ENCODE data around the gene GALNT18. TPM values are rescaled to one million over a fixed set of nuclear protein-coding genes. Genes with fewer than 3 reads are reported as not detected.

GALNT18 gene
- total RNA-seq, 2 experiments from 2014 or later: 2.4 to 2.7 TPM

- ChIA-PET POLR2A (no interaction called here), CTCF (no interaction called here)
- Mint-ChIP-seq H3K27ac (no peak overlapping the region), H3K36me3 (no peaks in the 10 kb centered on the region), H3K27me3 (peaks cover 10% of the 10 kb centered on the region), H3K4me3 (no peak overlapping the region), H3K4me1 (ENCODE audit: low read depth) (no peaks in the 10 kb centered on the region), H3K9me3 (no peaks in the 10 kb centered on the region)
- intact Hi-C loops (cut with micrococcal nuclease): no loop called here
- no peak for DNase-seq
Measured at GRCh38 chr11:11335043-11335442, 286.8 kb downstream of the GALNT18 start.

GRCh38 chr11:11334607-11335006, 287.2 kb downstream of the GALNT18 start:
- ChIA-PET CTCF (no interaction called here), POLR2A (no interaction called here)
- Mint-ChIP-seq H3K4me1 (ENCODE audit: low read depth) (no peaks in the 10 kb centered on the region), H3K9me3 (no peaks in the 10 kb centered on the region), H3K4me3 (no peak overlapping the region), H3K27me3 (peaks cover 10% of the 10 kb centered on the region), H3K36me3 (no peaks in the 10 kb centered on the region), H3K27ac (no peak overlapping the region)
- intact Hi-C loops (cut with micrococcal nuclease): no loop called here
- DNase-seq: no peak

DNA sequence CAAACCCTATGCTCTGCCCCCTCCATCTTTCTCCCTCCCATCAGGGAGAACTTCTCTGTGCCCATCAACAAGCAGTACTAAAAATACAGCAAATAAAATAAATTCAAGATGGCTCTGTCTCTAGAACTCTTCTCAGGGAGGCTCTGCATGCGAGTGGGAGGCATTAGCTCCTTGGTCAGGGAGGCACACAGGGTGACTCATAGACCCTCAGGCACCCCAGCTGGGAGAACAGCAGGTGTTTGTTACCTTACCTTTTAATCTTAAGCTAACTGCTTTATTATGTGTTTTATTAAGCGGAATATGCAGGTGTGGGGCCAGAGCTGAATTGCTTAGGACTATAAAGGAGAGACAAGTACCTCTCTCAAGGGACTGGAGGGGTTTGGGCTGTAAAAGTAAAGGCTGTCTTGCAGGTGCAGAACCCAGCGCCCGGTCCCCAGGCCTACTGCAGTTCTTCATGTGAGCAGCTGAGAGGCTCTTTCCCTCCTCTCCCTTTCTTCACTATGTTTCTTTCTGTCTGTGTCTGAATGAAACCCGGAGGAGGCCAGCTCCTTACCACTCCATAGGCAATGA, 289.6 kb downstream of the GALNT18 start:
- no peak overlapping the region for H3K27ac Mint-ChIP-seq
- POLR2A ChIA-PET: no interaction called here

DNA sequence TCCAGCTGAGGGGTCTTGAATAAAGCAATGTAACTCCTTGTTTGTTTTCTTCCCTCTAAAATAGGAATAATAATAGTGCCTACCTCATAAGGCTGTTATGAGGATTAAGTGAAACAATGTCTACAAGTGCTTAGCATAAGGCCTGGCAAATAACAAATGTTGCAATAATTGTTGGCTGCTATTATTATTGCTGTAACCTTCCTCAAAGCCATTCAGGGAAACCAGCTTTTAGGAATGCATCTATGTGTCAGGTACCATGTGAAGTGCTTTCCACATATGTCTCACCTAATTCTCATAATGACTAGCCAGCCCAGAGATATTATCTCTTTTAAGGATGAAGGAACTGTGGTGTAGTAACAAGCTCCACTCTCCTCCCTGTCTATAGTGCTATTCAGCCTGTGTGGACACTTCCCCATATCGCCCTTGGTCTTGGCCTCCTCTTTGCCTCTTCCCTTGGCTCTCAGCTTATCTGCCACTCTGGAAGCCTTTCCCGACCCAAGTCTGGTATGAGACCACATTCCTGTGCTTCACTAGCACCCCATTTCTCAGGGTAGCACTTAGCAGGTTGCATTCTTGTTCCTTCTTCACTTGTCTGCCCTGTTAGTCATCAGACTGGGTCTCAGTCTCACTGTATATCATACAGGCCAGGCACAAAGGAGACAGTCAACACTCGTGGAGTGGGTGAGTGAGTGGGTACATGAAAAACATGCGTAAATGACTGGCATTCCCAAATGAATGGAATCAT, 292.6 kb downstream of the GALNT18 start:
- no peaks in the 10 kb centered on the region for H3K36me3 Mint-ChIP-seq
- no peak overlapping the region for H3K4me3 Mint-ChIP-seq
- H3K27ac Mint-ChIP-seq: no peak overlapping the region
- ChIA-PET POLR2A (no interaction called here), CTCF (no interaction called here)
- no peaks in the 10 kb centered on the region for H3K9me3 Mint-ChIP-seq
- no peaks in the 10 kb centered on the region for H3K27me3 Mint-ChIP-seq
- intact Hi-C loops (cut with micrococcal nuclease): no loop called here
- no peaks in the 10 kb centered on the region for H3K4me1 Mint-ChIP-seq (ENCODE audit: low read depth)
- no peak for DNase-seq

More for the DNA sequence above, 289.6 kb downstream of the GALNT18 start:
- DNase-seq: no peak
- Mint-ChIP-seq H3K9me3 (no peaks in the 10 kb centered on the region), H3K4me3 (no peak overlapping the region), H3K36me3 (no peaks in the 10 kb centered on the region), H3K27me3 (peaks cover under 1% of the 10 kb centered on the region), H3K4me1 (ENCODE audit: low read depth) (no peaks in the 10 kb centered on the region)
- CTCF ChIA-PET: no interaction called here
- intact Hi-C loops (cut with micrococcal nuclease): no loop called here

DNA sequence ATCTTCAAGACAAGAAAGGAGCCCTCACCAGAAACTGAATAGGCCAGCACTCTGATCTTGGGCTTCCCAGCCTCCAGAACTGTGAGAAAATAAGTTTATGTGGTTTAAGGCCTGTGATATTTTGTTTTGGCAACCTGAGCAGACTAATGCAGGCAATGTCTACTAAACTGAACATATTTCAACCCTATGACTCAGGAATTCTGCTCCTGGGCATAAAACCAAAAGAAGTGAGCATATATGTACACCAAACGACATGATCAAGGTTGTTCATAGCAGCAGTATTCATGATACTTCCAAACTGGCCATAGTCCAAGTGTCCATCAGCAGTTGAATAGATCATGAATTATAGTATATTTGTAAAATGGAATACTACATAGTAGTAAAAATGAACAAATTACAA, 297.7 kb downstream of the GALNT18 start:
- ChIA-PET CTCF (no interaction called here), POLR2A (no interaction called here)
- H3K27ac Mint-ChIP-seq: no peak overlapping the region
- peaks cover 9% of the 10 kb centered on the region for H3K9me3 Mint-ChIP-seq
- no peak for DNase-seq
- no peak overlapping the region for H3K4me3 Mint-ChIP-seq
- no peaks in the 10 kb centered on the region for H3K27me3 Mint-ChIP-seq
- H3K4me1 Mint-ChIP-seq (ENCODE audit: low read depth): no peaks in the 10 kb centered on the region
- intact Hi-C loops (cut with micrococcal nuclease): no loop called here
- H3K36me3 Mint-ChIP-seq: no peaks in the 10 kb centered on the region

DNA sequence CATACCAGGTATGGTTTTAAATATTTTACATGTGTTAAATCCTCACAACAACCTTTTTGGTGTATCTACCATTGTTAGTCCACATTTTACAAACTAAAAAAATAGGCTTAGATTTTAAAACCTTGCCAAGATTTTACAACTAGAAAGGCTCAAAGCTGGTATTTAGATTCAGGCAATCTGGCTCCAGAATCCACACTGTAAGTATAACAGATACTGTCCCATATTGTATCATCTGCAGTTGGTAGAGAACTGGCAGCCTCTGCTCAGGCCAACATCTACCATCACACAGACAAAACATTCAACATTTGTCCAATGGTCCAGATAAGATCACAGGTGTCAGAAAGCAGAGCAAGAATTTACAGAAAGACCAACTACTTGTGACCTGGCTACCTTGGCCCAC, 299.7 kb downstream of the GALNT18 start:
- ChIA-PET CTCF (no interaction called here), POLR2A (no interaction called here)
- H3K27ac Mint-ChIP-seq: no peak overlapping the region
- no peaks in the 10 kb centered on the region for H3K4me1 Mint-ChIP-seq (ENCODE audit: low read depth)
- peaks cover 9% of the 10 kb centered on the region for H3K9me3 Mint-ChIP-seq
- H3K27me3 Mint-ChIP-seq: peaks cover 2% of the 10 kb centered on the region
- H3K36me3 Mint-ChIP-seq: no peaks in the 10 kb centered on the region
- DNase-seq: no peak
- intact Hi-C loops (cut with micrococcal nuclease): no loop called here
- H3K4me3 Mint-ChIP-seq: no peak overlapping the region

- H3K9me3 Mint-ChIP-seq: peaks cover 9% of the 10 kb centered on the region
- H3K4me3 Mint-ChIP-seq: no peak overlapping the region
- H3K4me1 Mint-ChIP-seq (ENCODE audit: low read depth): no peaks in the 10 kb centered on the region
- POLR2A ChIA-PET: no interaction called here
- H3K27ac Mint-ChIP-seq: no peak overlapping the region
- no peaks in the 10 kb centered on the region for H3K36me3 Mint-ChIP-seq
- H3K27me3 Mint-ChIP-seq: peaks cover 2% of the 10 kb centered on the region
- CTCF ChIA-PET: no interaction called here
- DNase-seq: no peak
- intact Hi-C loops (cut with micrococcal nuclease): no loop called here
Measured at GRCh38 chr11:11320825-11321224, 301.0 kb downstream of the GALNT18 start.

DNA sequence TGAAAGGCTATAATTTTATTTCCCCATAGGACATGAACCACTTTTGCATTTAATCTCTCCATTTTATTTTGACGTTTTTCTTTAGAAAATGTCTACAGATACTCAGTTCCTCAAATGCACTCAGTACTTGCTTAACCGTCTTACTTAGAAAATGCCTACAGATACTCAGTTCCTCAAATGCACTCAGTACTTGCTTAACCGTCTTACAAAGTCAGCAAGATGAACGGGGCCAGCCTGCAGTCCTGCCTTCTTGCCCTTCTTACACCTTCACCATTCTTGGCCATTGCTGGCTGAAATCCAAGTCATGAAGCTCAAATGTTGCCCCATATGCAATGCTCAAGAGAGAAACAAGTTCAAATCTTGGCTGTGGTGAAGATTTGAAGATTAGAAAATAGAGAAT, 302.8 kb downstream of the GALNT18 start:
- Mint-ChIP-seq H3K4me1 (ENCODE audit: low read depth) (no peaks in the 10 kb centered on the region), H3K36me3 (no peaks in the 10 kb centered on the region), H3K4me3 (no peak overlapping the region), H3K27me3 (peaks cover 2% of the 10 kb centered on the region), H3K9me3 (peaks cover 9% of the 10 kb centered on the region), H3K27ac (no peak overlapping the region)
- ChIA-PET POLR2A (no interaction called here), CTCF (no interaction called here)
- no peak for DNase-seq
- intact Hi-C loops (cut with micrococcal nuclease): no loop called here

GRCh38 chr11:11318461-11318860, 303.3 kb downstream of the GALNT18 start:
- ChIA-PET POLR2A (no interaction called here), CTCF (no interaction called here)
- Mint-ChIP-seq H3K4me1 (ENCODE audit: low read depth) (no peaks in the 10 kb centered on the region), H3K27ac (no peak overlapping the region), H3K9me3 (peaks cover 9% of the 10 kb centered on the region), H3K36me3 (no peaks in the 10 kb centered on the region), H3K4me3 (no peak overlapping the region), H3K27me3 (peaks cover 2% of the 10 kb centered on the region)
- DNase-seq: no peak
- intact Hi-C loops (cut with micrococcal nuclease): no loop called here

GRCh38 chr11:11316651-11317230, 305.1 kb downstream of the GALNT18 start:
- no peaks in the 10 kb centered on the region for H3K4me1 Mint-ChIP-seq (ENCODE audit: low read depth)
- no peak overlapping the region for H3K4me3 Mint-ChIP-seq
- H3K27ac Mint-ChIP-seq: no peak overlapping the region
- no peaks in the 10 kb centered on the region for H3K9me3 Mint-ChIP-seq
- peaks cover 2% of the 10 kb centered on the region for H3K27me3 Mint-ChIP-seq
- no peak for DNase-seq
- H3K36me3 Mint-ChIP-seq: no peaks in the 10 kb centered on the region
- POLR2A ChIA-PET: no interaction called here
- intact Hi-C loops (cut with micrococcal nuclease): no loop called here
- CTCF ChIA-PET: no interaction called here

GRCh38 chr11:11313902-11314692, 307.7 kb downstream of the GALNT18 start:
- intact Hi-C loops (cut with micrococcal nuclease): no loop called here
- ChIA-PET POLR2A (no interaction called here), CTCF (no interaction called here)
- Mint-ChIP-seq H3K4me1 (ENCODE audit: low read depth) (peaks cover 4% of the 10 kb centered on the region), H3K4me3 (no peak overlapping the region), H3K27ac (no peak overlapping the region), H3K36me3 (no peaks in the 10 kb centered on the region), H3K9me3 (no peaks in the 10 kb centered on the region), H3K27me3 (peaks cover 2% of the 10 kb centered on the region)
- DNase-seq: no peak

DNA sequence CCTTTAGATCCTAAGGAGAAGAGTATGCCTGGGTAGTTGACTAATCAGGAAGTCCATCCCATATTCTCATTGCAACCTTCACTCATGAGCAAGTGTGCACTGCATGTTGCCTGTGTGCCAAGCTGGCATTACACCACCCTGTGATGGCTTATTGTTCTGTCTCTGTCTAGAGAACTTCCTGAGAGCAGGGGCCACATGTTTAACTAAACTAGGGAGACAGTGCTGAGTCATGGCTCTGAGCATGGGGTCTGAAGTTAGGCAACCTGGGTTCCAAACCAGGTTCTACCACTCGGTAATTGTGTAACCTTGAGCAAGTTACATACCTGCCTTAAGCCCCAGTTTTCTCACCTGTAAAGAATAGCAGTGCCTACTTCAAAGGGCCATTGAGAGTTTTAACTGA, 308.4 kb downstream of the GALNT18 start:
- POLR2A ChIA-PET: no interaction called here
- intact Hi-C loops (cut with micrococcal nuclease): no loop called here
- Mint-ChIP-seq H3K9me3 (no peaks in the 10 kb centered on the region), H3K36me3 (no peaks in the 10 kb centered on the region), H3K27ac (no peak overlapping the region), H3K4me3 (no peak overlapping the region), H3K4me1 (ENCODE audit: low read depth) (peaks cover 4% of the 10 kb centered on the region), H3K27me3 (peaks cover 2% of the 10 kb centered on the region)
- DNase-seq: no peak
- CTCF ChIA-PET: no interaction called here
